HG03060 (cell line): ENCODE results near the gene TOMM40.
"Not testable (repeated sequence)": the region's sequence is repeated elsewhere in the genome, so short reads cannot be mapped to it uniquely, and the experiment has no call there.

Experiments used
- ATAC-seq: cut with Tn5 transposase; IDR thresholded peaks from one replicate; pipeline ENCODE4 v1.9.1; 2021; ENCODE audit warnings: low read depth, moderate number of reproducible peaks; ENCODE audit not compliant: unreplicated experiment

Gene TOMM40

GRCh38 chr19:44893332-44894051 lies 2.4 kb downstream of the TOMM40 start:
- no peak for ATAC-seq

- no peak for ATAC-seq
Observed at GRCh38 chr19:44894052-44894400, 3.0 kb downstream of the TOMM40 start.

DNA sequence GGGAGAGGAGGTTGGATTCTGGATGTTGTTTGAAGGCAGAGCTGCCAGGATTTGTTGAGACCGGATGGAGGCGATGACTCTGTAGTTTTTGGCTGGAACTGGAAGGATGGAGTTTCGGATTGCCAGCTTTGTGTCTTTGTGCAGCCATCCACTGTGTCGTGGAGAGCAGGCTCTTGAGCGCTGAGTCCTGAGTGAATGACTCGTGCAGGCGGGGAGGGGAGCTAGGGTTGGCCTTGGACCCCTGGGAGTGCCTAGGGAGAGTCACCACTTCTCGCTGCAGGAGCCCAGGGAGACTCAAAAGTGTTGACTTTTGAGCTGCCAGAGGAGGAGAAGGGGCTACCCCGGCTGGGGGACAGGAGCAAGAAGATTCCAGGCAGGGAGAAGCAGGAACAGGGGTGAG lies 3.9 kb downstream of the TOMM40 start:
- no peak for ATAC-seq

- no peak for ATAC-seq
Observed at GRCh38 chr19:44897835-44898234, 6.8 kb downstream of the TOMM40 start.

DNA sequence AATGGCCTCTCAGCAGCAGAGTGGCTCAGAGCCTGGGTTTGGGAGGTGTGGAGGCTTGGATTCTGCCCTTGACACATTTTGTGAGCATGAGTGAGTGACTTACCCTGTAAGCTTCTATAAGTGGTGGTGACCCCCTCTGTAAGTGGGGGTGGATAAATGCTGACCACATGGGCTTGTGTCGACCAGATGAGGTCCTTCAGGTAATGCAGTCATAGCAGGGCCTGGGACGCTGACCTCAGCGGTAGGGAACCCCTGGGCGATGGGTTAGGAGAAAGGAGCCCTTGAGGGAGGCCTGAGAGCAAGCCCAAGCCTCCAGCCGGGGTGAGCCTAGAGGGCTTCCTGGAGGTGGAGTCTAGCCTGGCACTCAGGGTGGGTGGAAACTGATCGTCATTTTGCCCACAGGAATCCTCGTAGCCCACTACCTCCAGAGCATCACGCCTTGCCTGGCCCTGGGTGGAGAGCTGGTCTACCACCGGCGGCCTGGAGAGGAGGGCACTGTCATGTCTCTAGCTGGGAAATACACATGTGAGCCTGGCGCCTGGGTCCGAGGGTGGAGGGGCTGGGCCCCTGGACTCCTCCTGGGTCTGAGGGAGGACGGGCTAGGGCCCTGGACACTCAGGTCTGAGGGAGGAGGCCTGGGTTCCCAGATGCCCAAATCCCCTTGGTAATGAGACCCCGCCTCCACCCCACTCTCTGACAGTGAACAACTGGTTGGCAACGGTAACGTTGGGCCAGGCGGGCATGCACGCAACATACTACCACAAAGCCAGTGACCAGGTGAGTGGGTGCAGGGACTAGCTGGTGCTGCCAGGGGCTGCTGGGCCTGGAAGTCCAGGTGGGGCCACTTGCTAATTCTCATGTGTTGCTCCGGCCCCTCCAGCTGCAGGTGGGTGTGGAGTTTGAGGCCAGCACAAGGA lies 9.5 kb downstream of the TOMM40 start:
- ATAC-seq, result no peak

DNA sequence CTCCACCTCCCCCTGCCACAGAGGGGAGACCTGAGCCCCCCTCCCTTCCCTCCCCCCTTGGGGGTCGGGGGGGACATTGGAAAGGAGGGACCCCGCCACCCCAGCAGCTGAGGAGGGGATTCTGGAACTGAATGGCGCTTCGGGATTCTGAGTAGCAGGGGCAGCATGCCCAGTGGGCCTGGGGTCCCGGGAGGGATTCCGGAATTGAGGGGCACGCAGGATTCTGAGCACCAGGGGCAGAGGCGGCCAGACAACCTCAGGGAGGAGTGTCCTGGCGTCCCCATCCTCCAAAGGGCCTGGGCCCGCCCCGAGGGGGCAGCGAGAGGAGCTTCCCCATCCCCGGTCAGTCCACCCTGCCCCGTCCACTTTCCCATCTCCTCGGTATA lies 12.2 kb downstream of the TOMM40 start:
- no peak for ATAC-seq

DNA sequence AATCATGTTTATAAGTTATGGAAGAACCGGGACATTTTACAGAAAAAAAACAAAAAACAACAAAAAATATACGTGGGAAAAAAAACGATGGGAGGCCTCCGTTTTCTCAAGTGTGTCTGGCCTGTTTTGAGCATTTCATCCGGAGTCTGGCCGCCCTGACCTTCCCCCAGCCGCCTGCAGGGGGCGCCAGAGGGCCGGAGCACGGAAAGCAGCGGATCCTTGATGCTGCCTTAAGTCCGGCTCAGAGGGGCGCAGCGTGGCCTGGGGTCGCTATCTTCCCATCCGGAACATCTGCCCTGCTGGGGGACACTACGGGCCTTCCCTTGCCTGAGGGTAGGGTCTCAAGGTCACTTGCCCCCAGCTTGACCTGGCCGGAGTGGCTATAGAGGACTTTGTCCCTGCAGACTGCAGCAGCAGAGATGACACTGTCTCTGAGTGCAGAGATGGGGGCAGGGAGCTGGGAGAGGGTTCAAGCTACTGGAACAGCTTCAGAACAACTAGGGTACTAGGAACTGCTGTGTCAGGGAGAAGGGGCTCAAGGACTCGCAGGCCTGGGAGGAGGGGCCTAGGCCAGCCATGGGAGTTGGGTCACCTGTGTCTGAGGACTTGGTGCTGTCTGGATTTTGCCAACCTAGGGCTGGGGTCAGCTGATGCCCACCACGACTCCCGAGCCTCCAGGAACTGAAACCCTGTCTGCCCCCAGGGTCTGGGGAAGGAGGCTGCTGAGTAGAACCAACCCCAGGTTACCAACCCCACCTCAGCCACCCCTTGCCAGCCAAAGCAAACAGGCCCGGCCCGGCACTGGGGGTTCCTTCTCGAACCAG lies 12.8 kb downstream of the TOMM40 start:
- no peak for ATAC-seq

GRCh38 chr19:44904426-44904994 lies 13.5 kb downstream of the TOMM40 start:
- ATAC-seq, result no peak

DNA sequence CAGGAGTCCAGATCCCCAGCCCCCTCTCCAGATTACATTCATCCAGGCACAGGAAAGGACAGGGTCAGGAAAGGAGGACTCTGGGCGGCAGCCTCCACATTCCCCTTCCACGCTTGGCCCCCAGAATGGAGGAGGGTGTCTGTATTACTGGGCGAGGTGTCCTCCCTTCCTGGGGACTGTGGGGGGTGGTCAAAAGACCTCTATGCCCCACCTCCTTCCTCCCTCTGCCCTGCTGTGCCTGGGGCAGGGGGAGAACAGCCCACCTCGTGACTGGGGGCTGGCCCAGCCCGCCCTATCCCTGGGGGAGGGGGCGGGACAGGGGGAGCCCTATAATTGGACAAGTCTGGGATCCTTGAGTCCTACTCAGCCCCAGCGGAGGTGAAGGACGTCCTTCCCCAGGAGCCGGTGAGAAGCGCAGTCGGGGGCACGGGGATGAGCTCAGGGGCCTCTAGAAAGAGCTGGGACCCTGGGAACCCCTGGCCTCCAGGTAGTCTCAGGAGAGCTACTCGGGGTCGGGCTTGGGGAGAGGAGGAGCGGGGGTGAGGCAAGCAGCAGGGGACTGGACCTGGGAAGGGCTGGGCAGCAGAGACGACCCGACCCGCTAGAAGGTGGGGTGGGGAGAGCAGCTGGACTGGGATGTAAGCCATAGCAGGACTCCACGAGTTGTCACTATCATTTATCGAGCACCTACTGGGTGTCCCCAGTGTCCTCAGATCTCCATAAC lies 14.5 kb downstream of the TOMM40 start, which contains the start of gene APOE:
Gene APOE, plus strand, starts transcription at position 360 of the 724 bp plus-strand sequence. CDS start 829 bp downstream, outside the sequence.
- no peak for ATAC-seq

- ATAC-seq, result no peak
Observed at GRCh38 chr19:44907613-44908012, 16.6 kb downstream of the TOMM40 start.

DNA sequence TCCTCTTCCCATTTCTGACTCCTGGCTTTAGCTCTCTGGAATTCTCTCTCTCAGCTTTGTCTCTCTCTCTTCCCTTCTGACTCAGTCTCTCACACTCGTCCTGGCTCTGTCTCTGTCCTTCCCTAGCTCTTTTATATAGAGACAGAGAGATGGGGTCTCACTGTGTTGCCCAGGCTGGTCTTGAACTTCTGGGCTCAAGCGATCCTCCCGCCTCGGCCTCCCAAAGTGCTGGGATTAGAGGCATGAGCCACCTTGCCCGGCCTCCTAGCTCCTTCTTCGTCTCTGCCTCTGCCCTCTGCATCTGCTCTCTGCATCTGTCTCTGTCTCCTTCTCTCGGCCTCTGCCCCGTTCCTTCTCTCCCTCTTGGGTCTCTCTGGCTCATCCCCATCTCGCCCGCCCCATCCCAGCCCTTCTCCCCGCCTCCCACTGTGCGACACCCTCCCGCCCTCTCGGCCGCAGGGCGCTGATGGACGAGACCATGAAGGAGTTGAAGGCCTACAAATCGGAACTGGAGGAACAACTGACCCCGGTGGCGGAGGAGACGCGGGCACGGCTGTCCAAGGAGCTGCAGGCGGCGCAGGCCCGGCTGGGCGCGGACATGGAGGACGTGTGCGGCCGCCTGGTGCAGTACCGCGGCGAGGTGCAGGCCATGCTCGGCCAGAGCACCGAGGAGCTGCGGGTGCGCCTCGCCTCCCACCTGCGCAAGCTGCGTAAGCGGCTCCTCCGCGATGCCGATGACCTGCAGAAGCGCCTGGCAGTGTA lies 17.2 kb downstream of the TOMM40 start:
- no peak for ATAC-seq

DNA sequence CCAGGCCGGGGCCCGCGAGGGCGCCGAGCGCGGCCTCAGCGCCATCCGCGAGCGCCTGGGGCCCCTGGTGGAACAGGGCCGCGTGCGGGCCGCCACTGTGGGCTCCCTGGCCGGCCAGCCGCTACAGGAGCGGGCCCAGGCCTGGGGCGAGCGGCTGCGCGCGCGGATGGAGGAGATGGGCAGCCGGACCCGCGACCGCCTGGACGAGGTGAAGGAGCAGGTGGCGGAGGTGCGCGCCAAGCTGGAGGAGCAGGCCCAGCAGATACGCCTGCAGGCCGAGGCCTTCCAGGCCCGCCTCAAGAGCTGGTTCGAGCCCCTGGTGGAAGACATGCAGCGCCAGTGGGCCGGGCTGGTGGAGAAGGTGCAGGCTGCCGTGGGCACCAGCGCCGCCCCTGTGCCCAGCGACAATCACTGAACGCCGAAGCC lies 17.8 kb downstream of the TOMM40 start:
- no peak for ATAC-seq

- no peak for ATAC-seq
Observed at GRCh38 chr19:44909775-44910174, 18.7 kb downstream of the TOMM40 start.

- ATAC-seq, result not testable (repeated sequence)
Observed at GRCh38 chr19:44911896-44912295, 20.8 kb downstream of the TOMM40 start.

GRCh38 chr19:44912854-44913253 lies 21.8 kb downstream of the TOMM40 start:
- ATAC-seq, result no peak

GRCh38 chr19:44913512-44914432 lies 22.7 kb downstream of the TOMM40 start:
- ATAC-seq, result not testable (repeated sequence)

GRCh38 chr19:44914433-44915206 lies 23.6 kb downstream of the TOMM40 start, which contains the start of gene APOC1:
TSS of gene APOC1 (plus strand) at chr19:44914608. CDS start at chr19:44914892, 284 bp downstream.
- not testable (repeated sequence) for ATAC-seq
